GM19395 (cell line): ENCODE results near the gene CLK2.
"Not testable (repeated sequence)": the region's sequence is repeated elsewhere in the genome, so short reads cannot be mapped to it uniquely, and the experiment has no call there.

Source experiments
- ATAC-seq: cut with Tn5 transposase; IDR thresholded peaks from one replicate; pipeline ENCODE4 v1.9.1; 2021; ENCODE audit warnings: mild to moderate bottlenecking, moderate library complexity; ENCODE audit not compliant: unreplicated experiment

CLK2 gene

GRCh38 chr1:155218854-155219591 is 54.3 kb downstream of the CLK2 start:
- ATAC-seq, result no peak

GRCh38 chr1:155214702-155215101 is 58.6 kb downstream of the CLK2 start:
- ATAC-seq, result not testable (repeated sequence)
